IPS DF 6.9 (cell line): ENCODE data around the gene POLR1A.

Experiments used
- DNase-seq: peaks from one replicate; pipeline ENCODE4 v3.0.0-alpha.2; 2013; ENCODE audit warnings: low read depth, low spot score
- H3K27ac ChIP-seq: one replicate; pipeline ENCODE4 v1.5.1; 2013; ENCODE audit warnings: low read length, control low read depth
- H3K27me3 ChIP-seq: 2 replicates; pipeline ENCODE4 v1.6.1; 2013; ENCODE audit warnings: mild to moderate bottlenecking, low read length; ENCODE audit not compliant: control insufficient read depth, insufficient read depth
- H3K36me3 ChIP-seq: 2 replicates; pipeline ENCODE4 v1.6.1; 2013; ENCODE audit warnings: low read length; ENCODE audit not compliant: control insufficient read depth, insufficient read depth
- H3K4me1 ChIP-seq: 2 replicates; pipeline ENCODE4 v1.6.1; 2013; ENCODE audit warnings: low read length; ENCODE audit not compliant: control insufficient read depth, insufficient read depth
- H3K4me3 ChIP-seq: 2 replicates; pipeline ENCODE4 v1.5.1; 2013; ENCODE audit warnings: mild to moderate bottlenecking, low read length
- H3K9me3 ChIP-seq: 2 replicates; pipeline ENCODE4 v1.6.1; 2013; ENCODE audit warnings: low read length, inconsistent platforms; ENCODE audit not compliant: control insufficient read depth, insufficient read depth
- WGBS: extraction: QIAGEN DNeasy Blood & Tissue Kit; methylation state at CpG from one replicate; pipeline ENCODE4 v1.1.7; 2013; ENCODE audit warnings: mixed read lengths, missing lambda C conversion rate; ENCODE audit not compliant: insufficient read length, insufficient coverage; 5-methylcytosine and 5-hydroxymethylcytosine counted together

The POLR1A gene

GRCh38 chr2:86136141-86136540, 30.5 kb upstream of the POLR1A start:
- H3K9me3 ChIP-seq, result no peaks in the 10 kb centered on the region
- no peaks in the 10 kb centered on the region for H3K27me3 ChIP-seq
- peaks cover 46% of the 10 kb centered on the region for H3K36me3 ChIP-seq
- no peak for DNase-seq
- no CpG with 5 or more reads among the region's 2 CpGs for WGBS
- H3K4me1 ChIP-seq, result no peaks in the 10 kb centered on the region
- no peak overlapping the region for H3K4me3 ChIP-seq
- no peak overlapping the region for H3K27ac ChIP-seq

GRCh38 chr2:86135653-86136052, 30.0 kb upstream of the POLR1A start:
- Histone ChIP-seq H3K27ac (no peak overlapping the region), H3K36me3 (peaks cover 47% of the 10 kb centered on the region), H3K4me1 (no peaks in the 10 kb centered on the region), H3K4me3 (no peak overlapping the region), H3K9me3 (no peaks in the 10 kb centered on the region), H3K27me3 (no peaks in the 10 kb centered on the region)
- DNase-seq, result no peak
- WGBS, result no CpG with 5 or more reads among the region's 5 CpGs

- H3K4me3 ChIP-seq, result no peak overlapping the region
- no CpG with 5 or more reads among the region's 4 CpGs for whole genome bisulfite sequencing
- no peak for DNase-seq
- no peaks in the 10 kb centered on the region for H3K9me3 ChIP-seq
- peaks cover 52% of the 10 kb centered on the region for H3K36me3 ChIP-seq
- H3K4me1 ChIP-seq, result no peaks in the 10 kb centered on the region
- no peaks in the 10 kb centered on the region for H3K27me3 ChIP-seq
- H3K27ac ChIP-seq, result no peak overlapping the region
These were observed 29.0 kb upstream of the POLR1A start for GRCh38 chr2:86134709-86135108.

GRCh38 chr2:86124683-86125082, 19.0 kb upstream of the POLR1A start:
- no peaks in the 10 kb centered on the region for H3K4me1 ChIP-seq
- H3K27me3 ChIP-seq, result no peaks in the 10 kb centered on the region
- H3K27ac ChIP-seq, result no peak overlapping the region
- no peak for DNase-seq
- no CpG with 5 or more reads among the region's 5 CpGs for WGBS
- no peaks in the 10 kb centered on the region for H3K9me3 ChIP-seq
- peaks cover 18% of the 10 kb centered on the region; the same call in 1 of the 2 replicates for H3K36me3 ChIP-seq
- H3K4me3 ChIP-seq, result no peak overlapping the region

GRCh38 chr2:86123328-86123925, 17.7 kb upstream of the POLR1A start:
- H3K27ac ChIP-seq, result no peak overlapping the region
- H3K4me3 ChIP-seq, result no peak overlapping the region
- peaks cover 25% of the 10 kb centered on the region; the same call in 1 of the 2 replicates for H3K36me3 ChIP-seq
- no peaks in the 10 kb centered on the region for H3K9me3 ChIP-seq
- no peaks in the 10 kb centered on the region for H3K4me1 ChIP-seq
- H3K27me3 ChIP-seq, result no peaks in the 10 kb centered on the region
- no CpG with 5 or more reads among the region's 5 CpGs for WGBS
- DNase-seq, result no peak

- Histone ChIP-seq H3K27ac (no peak overlapping the region), H3K4me3 (no peak overlapping the region), H3K4me1 (no peaks in the 10 kb centered on the region), H3K36me3 (peaks cover 35% of the 10 kb centered on the region; the same call in 1 of the 2 replicates), H3K9me3 (no peaks in the 10 kb centered on the region), H3K27me3 (no peaks in the 10 kb centered on the region)
- DNase-seq, result no peak
- no CpG with 5 or more reads among the region's 2 CpGs for WGBS
These were observed 12.4 kb upstream of the POLR1A start for GRCh38 chr2:86118130-86118529.

- no peak overlapping the region for H3K27ac ChIP-seq
- H3K36me3 ChIP-seq, result no peaks in the 10 kb centered on the region; the same call in 1 of the 2 replicates
- no peaks in the 10 kb centered on the region for H3K27me3 ChIP-seq
- no peak for DNase-seq
- no CpG with 5 or more reads among the region's 5 CpGs for WGBS
- peak overlapping the region; percentile 94; the same call in 1 of the 2 replicates for H3K4me3 ChIP-seq
- H3K9me3 ChIP-seq, result no peaks in the 10 kb centered on the region
- H3K4me1 ChIP-seq, result no peaks in the 10 kb centered on the region
These were observed 1.3 kb upstream of the POLR1A start for GRCh38 chr2:86107031-86107430.

GRCh38 chr2:86105969-86106945, 571 bp upstream of the POLR1A start, which contains the start of gene PTCD3:
TSS of gene PTCD3 (plus strand) at chr2:86106235. CDS start at chr2:86106248, 13 bp downstream.
- DNase-seq, result peak; percentile 78
- Histone ChIP-seq H3K4me1 (no peaks in the 10 kb centered on the region), H3K9me3 (no peaks in the 10 kb centered on the region), H3K4me3 (peak within 1 kb of the TSS; percentile 94; the same call in 1 of the 2 replicates), H3K27me3 (no peaks in the 10 kb centered on the region), H3K27ac (no peak within 1 kb of the TSS), H3K36me3 (no peaks in the 10 kb centered on the region; the same call in 1 of the 2 replicates)
- WGBS, result no CpG with 5 or more reads among the region's 44 CpGs

- DNase-seq, result no peak
- Histone ChIP-seq H3K9me3 (no peaks in the 10 kb centered on the region), H3K4me1 (no peaks in the 10 kb centered on the region), H3K27me3 (no peaks in the 10 kb centered on the region), H3K4me3 (no peak overlapping the region), H3K36me3 (no peaks in the 10 kb centered on the region; the same call in 1 of the 2 replicates), H3K27ac (no peak overlapping the region)
These were observed 3.5 kb downstream of the POLR1A start for GRCh38 chr2:86102157-86102556.

GRCh38 chr2:86097913-86098312, 7.8 kb downstream of the POLR1A start:
- WGBS, result no CpG with 5 or more reads among the region's 1 CpG
- H3K36me3 ChIP-seq, result no peaks in the 10 kb centered on the region; the same call in 1 of the 2 replicates
- no peak overlapping the region for H3K27ac ChIP-seq

More at GRCh38 chr2:86097913-86098312, 7.8 kb downstream of the POLR1A start:
- Histone ChIP-seq H3K27me3 (no peaks in the 10 kb centered on the region), H3K4me3 (no peak overlapping the region), H3K9me3 (no peaks in the 10 kb centered on the region), H3K4me1 (no peaks in the 10 kb centered on the region)
- DNase-seq, result no peak
